BJ (cell line): ENCODE measurements around the gene MRPL40. TPM values are rescaled to one million over a fixed set of nuclear protein-coding genes. Genes with fewer than 3 reads are reported as not detected.

Experiments used
- CTCF ChIA-PET: fragments of 350-600 bp; formaldehyde crosslinking; extraction: SDS; loops from one replicate; lab custom pipeline; 2021; ENCODE audit warnings: antibody characterized with exemption, inconsistent platforms; lab: Yijun Ruan, JAX
- POLR2A ChIA-PET: fragments of 300-600 bp; sonication (Branson Sonifier 250); formaldehyde crosslinking; extraction: SDS; loops from one replicate; lab custom pipeline; 2021; ENCODE audit warnings: antibody characterized with exemption; lab: Charles Lee
- DNase-seq: peaks from one replicate; pipeline ENCODE4 v3.0.0-alpha.2; 2011; ENCODE audit warnings: low read depth
- H3K27me3 ChIP-seq: 2 replicates; pipeline ENCODE4 v1.6.0; 2011; ENCODE audit warnings: low read length; ENCODE audit not compliant: control insufficient read depth, insufficient read depth
- H3K36me3 ChIP-seq: 2 replicates; pipeline ENCODE4 v1.5.1; 2011; ENCODE audit warnings: low read length; ENCODE audit not compliant: control insufficient read depth, insufficient read depth
- H3K4me3 ChIP-seq: 2 replicates; pipeline ENCODE4 v1.5.1; 2011; ENCODE audit warnings: low read depth, mild to moderate bottlenecking, control low read depth, low read length
- polyA plus RNA-seq: library from polyadenylated mRNA; depleted of rRNA; stranded (reverse); fragments of >200 nt; gene quantifications from 2 replicates; pipeline ENCODE4 v1.2.3, GENCODE V29; 2011
- TF ChIP-seq, protein P1 (sequence below): IDR thresholded peaks from 2 replicates; pipeline ENCODE4 v1.5.1; 2011; ENCODE audit warnings: low read depth, mild to moderate bottlenecking, control low read depth, inconsistent platforms, low read length, moderate library complexity; ENCODE audit not compliant: insufficient read depth

The MRPL40 gene
- polyA plus RNA-seq, 1 experiment, result 35.5 TPM

DNA sequence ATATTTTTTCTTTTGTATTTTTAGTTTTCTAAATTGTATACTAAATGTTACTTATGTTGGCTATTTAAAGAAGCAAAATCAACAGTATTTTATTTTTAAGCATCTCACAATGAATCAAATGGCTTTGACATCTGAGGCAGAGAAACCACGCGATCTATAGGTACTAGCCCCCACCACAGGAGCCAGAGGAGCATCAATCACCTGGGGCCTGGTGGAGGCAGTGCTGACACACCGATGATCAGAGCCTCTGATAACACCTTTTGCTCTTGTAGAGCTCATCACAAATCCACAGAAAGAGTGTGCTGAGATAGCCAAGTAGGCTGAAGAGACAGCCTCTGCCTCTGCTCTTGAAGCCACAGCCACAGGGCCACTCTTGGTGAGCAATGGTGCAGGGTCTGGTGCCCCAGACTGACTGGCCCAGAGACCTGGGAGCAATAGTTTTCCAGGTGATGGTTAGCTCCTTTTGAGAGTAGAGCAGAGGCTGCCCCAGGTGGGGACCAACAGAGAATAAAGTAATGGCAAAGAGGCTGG is 26.0 kb upstream of the MRPL40 start:
- ChIA-PET POLR2A (no interaction called here), CTCF (interaction anchor here (1.1 to 1.6 kb wide), 2 partner anchors 13 to 223 kb away, joined by 4 to 5 read pairs; no protein-coding TSS in a partner anchor)
- no peak overlapping the region for H3K4me3 ChIP-seq
- no peak for DNase-seq
- TF ChIP-seq, protein P1, sequence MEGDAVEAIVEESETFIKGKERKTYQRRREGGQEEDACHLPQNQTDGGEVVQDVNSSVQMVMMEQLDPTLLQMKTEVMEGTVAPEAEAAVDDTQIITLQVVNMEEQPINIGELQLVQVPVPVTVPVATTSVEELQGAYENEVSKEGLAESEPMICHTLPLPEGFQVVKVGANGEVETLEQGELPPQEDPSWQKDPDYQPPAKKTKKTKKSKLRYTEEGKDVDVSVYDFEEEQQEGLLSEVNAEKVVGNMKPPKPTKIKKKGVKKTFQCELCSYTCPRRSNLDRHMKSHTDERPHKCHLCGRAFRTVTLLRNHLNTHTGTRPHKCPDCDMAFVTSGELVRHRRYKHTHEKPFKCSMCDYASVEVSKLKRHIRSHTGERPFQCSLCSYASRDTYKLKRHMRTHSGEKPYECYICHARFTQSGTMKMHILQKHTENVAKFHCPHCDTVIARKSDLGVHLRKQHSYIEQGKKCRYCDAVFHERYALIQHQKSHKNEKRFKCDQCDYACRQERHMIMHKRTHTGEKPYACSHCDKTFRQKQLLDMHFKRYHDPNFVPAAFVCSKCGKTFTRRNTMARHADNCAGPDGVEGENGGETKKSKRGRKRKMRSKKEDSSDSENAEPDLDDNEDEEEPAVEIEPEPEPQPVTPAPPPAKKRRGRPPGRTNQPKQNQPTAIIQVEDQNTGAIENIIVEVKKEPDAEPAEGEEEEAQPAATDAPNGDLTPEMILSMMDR, result no peak
- no peaks in the 10 kb centered on the region for H3K27me3 ChIP-seq
- peaks cover 11% of the 10 kb centered on the region for H3K36me3 ChIP-seq

DNA sequence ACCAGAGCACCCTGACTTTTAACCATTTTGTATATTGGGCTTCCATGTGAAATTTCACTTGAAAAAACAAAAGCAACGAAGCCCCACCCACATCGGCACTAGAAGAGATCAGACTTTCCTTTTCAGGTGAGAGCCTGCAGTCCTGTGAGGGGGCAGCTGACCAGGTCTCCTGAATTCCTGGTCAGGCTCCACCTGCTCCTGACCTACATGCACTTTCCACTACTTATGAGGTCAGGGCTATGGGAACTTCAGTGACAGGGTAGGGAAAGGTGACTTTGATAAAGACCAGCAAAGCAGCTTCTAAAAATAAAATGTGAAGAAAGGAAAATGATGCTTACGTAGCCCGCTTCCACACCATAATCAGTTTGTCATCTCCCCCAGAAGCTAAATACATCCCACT is 25.5 kb upstream of the MRPL40 start:
- H3K4me3 ChIP-seq, result no peak overlapping the region
- H3K36me3 ChIP-seq, result peaks cover 11% of the 10 kb centered on the region
- POLR2A ChIA-PET, result no interaction called here
- no peaks in the 10 kb centered on the region for H3K27me3 ChIP-seq
- CTCF ChIA-PET, result interaction anchor here (1.1 kb wide), 1 partner anchor 223 kb away, joined by 4 read pairs; no protein-coding TSS in a partner anchor
- TF ChIP-seq, protein P1, result no peak
- DNase-seq, result no peak

DNA sequence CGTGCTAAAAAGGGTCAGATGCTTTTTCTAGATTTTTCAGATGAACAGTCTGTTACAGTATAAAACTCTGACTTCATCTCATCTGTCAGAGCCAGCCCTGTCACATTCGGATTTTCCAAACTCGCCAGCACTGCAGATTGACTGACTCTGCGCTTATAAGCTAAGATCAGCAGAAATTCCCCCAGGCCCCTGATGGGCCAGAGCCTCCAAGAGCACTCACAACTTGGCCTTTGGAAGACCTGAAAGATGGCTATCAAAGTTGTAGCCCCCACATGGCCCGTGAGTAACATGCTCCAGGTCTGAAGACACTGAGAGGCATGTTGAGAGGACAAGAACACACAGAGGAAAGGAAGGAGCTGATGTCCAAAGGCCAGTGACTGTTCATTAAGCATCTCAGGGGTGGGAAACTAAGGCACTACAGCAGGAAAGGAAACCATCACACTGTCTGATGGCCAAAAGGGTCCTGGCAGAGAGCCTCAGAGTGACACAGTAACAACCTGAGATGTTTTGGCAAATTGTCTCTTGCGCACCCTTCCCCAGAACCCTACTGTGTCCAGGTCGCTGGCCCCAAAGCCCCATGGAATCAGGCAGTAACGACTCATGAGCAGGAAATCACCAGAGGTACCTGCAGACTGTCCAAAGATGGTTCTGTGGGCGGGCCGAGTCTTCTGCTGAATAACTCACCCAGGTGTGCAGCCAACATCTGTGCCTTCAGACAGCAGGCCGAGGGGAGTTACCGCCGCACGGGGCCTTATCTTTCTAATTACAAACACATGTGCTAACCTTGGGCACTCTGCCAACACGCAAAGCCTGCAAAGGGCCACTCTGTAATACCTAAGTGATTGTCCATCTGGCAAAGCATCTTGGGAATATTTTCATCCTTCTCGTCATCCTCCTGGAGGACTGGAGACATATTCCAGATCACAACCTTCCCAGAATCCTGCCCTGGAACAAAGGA is 24.4 kb upstream of the MRPL40 start:
- H3K36me3 ChIP-seq, result peaks cover 11% of the 10 kb centered on the region
- DNase-seq, result no peak

DNA sequence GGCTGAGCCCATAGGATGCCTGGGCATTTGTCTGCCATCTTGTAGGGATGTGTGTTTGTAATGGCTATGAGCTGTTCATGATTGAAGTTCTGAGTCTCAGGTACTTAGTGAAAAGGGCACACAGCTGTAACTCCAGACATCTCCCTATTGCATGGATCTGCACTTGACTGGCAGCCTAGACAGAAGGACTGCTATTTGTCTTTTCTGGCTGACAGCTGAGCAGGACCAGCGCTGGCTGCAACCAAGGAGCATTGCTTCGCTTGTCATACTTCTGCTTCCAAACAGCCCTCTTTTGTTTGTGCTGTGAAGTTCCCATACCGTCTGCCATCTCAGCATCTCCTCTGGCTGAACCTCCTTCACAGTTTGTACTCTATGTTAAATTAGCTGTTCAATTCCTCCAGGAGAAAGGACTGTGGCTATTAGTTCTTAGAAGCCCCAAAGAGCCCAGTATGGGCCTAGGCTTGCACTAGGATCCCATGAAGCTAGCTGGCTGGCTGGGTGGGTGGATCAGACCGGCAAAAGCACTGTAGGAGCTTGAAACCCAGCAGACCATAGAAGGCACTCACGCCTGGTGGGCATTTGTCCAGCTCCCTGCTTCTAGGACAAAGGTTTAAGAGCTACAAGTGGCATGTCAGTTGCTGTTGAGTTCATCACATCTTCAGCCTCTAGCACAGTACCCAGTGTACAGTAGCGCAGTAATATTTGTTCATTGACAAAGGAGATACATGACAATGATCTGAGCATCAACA is 21.2 kb upstream of the MRPL40 start:
- H3K36me3 ChIP-seq, result peaks cover 8% of the 10 kb centered on the region
- TF ChIP-seq, protein P1, result no peak
- ChIA-PET CTCF (interaction anchor here (0.9 kb wide), 1 partner anchor 267 kb away, joined by 3 read pairs; the partner anchor contains the start of gene ESS2), POLR2A (no interaction called here)
- no peak for DNase-seq
- H3K4me3 ChIP-seq, result no peak overlapping the region
- no peaks in the 10 kb centered on the region for H3K27me3 ChIP-seq

More for the DNA sequence above, 24.4 kb upstream of the MRPL40 start:
- Histone ChIP-seq H3K27me3 (no peaks in the 10 kb centered on the region), H3K4me3 (no peak overlapping the region)
- ChIA-PET CTCF (interaction anchor here (1.0 to 1.1 kb wide), 2 partner anchors 222 to 228 kb away, joined by 3 to 4 read pairs; no protein-coding TSS in a partner anchor), POLR2A (no interaction called here)
- TF ChIP-seq, protein P1, result no peak
